DOHH2 (cell line): Measurements from ENCODE around the gene AIRE.

Experiments used
- EZH2phosphoT487 ChIP-seq: fragments of 200-600 bp; sonication (generic); IDR thresholded peaks from 2 replicates; pipeline ENCODE4 v1.6.1; 2017; ENCODE audit warnings: borderline replicate concordance, mild to moderate bottlenecking, antibody characterized with exemption, low read length, moderate library complexity, mixed read lengths
- TF ChIP-seq, protein P1 (sequence below): fragments of 200-600 bp; sonication (generic); IDR thresholded peaks from one replicate; pipeline ENCODE4 v1.5.1; 2014; ENCODE audit warnings: antibody characterized with exemption, mild to moderate bottlenecking, low read depth, low read length; ENCODE audit not compliant: poor library complexity, severe bottlenecking

DNA sequence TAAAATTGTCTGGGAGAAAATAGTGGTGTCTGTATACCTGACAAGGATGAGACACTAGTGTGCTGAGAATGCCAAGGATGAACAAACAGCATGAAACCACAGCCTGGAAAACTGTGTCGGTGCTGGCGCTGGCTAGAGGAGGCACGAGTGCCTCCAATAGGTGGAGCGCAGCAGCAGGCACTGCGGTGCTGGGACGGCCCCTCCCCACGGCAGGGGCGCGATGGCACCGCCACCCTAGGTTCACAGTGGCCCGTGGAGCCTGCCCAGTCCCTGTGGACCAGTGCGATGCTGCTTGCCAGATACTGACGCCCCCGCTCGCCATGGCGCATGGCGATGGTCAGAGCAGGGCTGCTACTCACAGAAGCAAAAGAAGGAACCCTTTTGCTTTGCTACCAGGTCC is 46.7 kb downstream of the AIRE start:
- TF ChIP-seq, protein P1, sequence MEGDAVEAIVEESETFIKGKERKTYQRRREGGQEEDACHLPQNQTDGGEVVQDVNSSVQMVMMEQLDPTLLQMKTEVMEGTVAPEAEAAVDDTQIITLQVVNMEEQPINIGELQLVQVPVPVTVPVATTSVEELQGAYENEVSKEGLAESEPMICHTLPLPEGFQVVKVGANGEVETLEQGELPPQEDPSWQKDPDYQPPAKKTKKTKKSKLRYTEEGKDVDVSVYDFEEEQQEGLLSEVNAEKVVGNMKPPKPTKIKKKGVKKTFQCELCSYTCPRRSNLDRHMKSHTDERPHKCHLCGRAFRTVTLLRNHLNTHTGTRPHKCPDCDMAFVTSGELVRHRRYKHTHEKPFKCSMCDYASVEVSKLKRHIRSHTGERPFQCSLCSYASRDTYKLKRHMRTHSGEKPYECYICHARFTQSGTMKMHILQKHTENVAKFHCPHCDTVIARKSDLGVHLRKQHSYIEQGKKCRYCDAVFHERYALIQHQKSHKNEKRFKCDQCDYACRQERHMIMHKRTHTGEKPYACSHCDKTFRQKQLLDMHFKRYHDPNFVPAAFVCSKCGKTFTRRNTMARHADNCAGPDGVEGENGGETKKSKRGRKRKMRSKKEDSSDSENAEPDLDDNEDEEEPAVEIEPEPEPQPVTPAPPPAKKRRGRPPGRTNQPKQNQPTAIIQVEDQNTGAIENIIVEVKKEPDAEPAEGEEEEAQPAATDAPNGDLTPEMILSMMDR, result no peak
- TF ChIP-seq EZH2phosphoT487, result no peak
